Testis (tissue), 3 donors: Measurements from ENCODE around the gene KDSR. TPM values are rescaled to one million over a fixed set of nuclear protein-coding genes. Genes with fewer than 3 reads are reported as not detected.
A peak's percentile ranks its signal among the peaks of the same experiment; 100 is the strongest.

ENCODE experiments used
- DNase-seq: peaks from one replicate; pipeline ENCODE4 v3.0.0-alpha.2; 2019
- H3K27ac ChIP-seq, 2 donors: fragments of 200-600 bp; sonication (generic); one replicate each; pipeline ENCODE4 v1.5.1; 2019
- H3K27me3 ChIP-seq: fragments of 200-600 bp; sonication (generic); one replicate; pipeline ENCODE4 v1.5.1; 2019
- H3K36me3 ChIP-seq: fragments of 200-600 bp; sonication (generic); one replicate; pipeline ENCODE4 v1.5.1; 2017; ENCODE audit warnings: low read depth; ENCODE audit errors: missing control alignments
- H3K4me1 ChIP-seq: fragments of 200-600 bp; sonication (generic); one replicate; pipeline ENCODE4 v1.5.1; 2019
- H3K4me3 ChIP-seq, 2 donors: fragments of 200-600 bp; sonication (generic); one replicate each; pipeline ENCODE4 v1.5.1; 2017 to 2019
- H3K9me3 ChIP-seq: fragments of 200-600 bp; sonication (generic); one replicate; pipeline ENCODE4 v1.5.1; 2017
- CTCF ChIP-seq, 3 experiments: fragments of 450-650 bp in 2 of 3; fragments of 200-600 bp in 1 of 3; sonication (generic) in 1 of 3; IDR thresholded peaks; one replicate each; pipeline ENCODE4 v1.5.1; 2016 to 2019; ENCODE audit warnings: antibody characterized with exemption in 3 of 3, mild to moderate bottlenecking in 2 of 3, moderate library complexity in 1 of 3
- POLR2A ChIP-seq: fragments of 450-650 bp; IDR thresholded peaks from one replicate; pipeline ENCODE4 v1.6.1; 2017; ENCODE audit warnings: antibody characterized with exemption, mild to moderate bottlenecking, moderate library complexity
- WGBS, 2 donors: methylation state at CpG; one replicate each; pipeline ENCODE4 v1.1.5; 2018; 5-methylcytosine and 5-hydroxymethylcytosine counted together
- intact Hi-C: fragments of 100-400 bp; cut with DNase I; formaldehyde crosslinking; loops from one replicate; pipeline ENCODE4 v1.15.1; 2023; ENCODE audit warnings: low total_unique reads
- polyA plus RNA-seq: library from polyadenylated mRNA; stranded (reverse); fragments of 350-450 nt; fragmentation: Illumina TruSeq; extraction: RNeasy Lipid Tissue Mini Kit (QIAGEN cat#74804); gene quantifications from one replicate; pipeline ENCODE4 v1.2.3, GENCODE V29; 2014; ENCODE audit warnings: low read depth, low replicate concordance; ENCODE audit not compliant: insufficient read depth
- total RNA-seq, 2 donors: library from RNA; depleted of rRNA; stranded (reverse); fragments of >200 nt; gene quantifications; one replicate each; pipeline ENCODE4 v1.2.3, GENCODE V29; 2016

Gene KDSR
- total and polyA plus RNA-seq, 3 donors from 2014 or later = 30.2 to 64.1 (median 41.7) TPM

- no peaks in the 10 kb centered on the region for H3K36me3 ChIP-seq
- 74 to 76% methylated on average over 8 of the region's 8 CpGs for WGBS, 2 donors
- intact Hi-C loops = no loop called here
- no peaks in the 10 kb centered on the region for H3K9me3 ChIP-seq
- H3K27ac ChIP-seq = no peak overlapping the region
- no peak overlapping the region for H3K4me3 ChIP-seq
- no peaks in the 10 kb centered on the region for H3K4me1 ChIP-seq
- H3K27me3 ChIP-seq = no peaks in the 10 kb centered on the region
- DNase-seq = no peak
- TF ChIP-seq POLR2A (no peak), CTCF (IDR thresholded peaks at IDR 0.05) (no peak)
These were observed 30.5 kb downstream of the KDSR start for GRCh38 chr18:63336366-63337099.

- no peaks in the 10 kb centered on the region for H3K36me3 ChIP-seq
- no peaks in the 10 kb centered on the region for H3K27me3 ChIP-seq
- DNase-seq = no peak
- H3K9me3 ChIP-seq = no peaks in the 10 kb centered on the region
- H3K27ac ChIP-seq = no peak overlapping the region
- H3K4me1 ChIP-seq = peaks cover 1% of the 10 kb centered on the region
- intact Hi-C loops = no loop called here
- WGBS, 2 donors = 88 to 95% methylated on average over 4 of the region's 4 CpGs
- H3K4me3 ChIP-seq = no peak overlapping the region
- TF ChIP-seq POLR2A (no peak), CTCF (IDR thresholded peaks at IDR 0.05) (no peak)
These were observed 35.9 kb downstream of the KDSR start for GRCh38 chr18:63331105-63331504.

- Histone ChIP-seq H3K4me3 (no peak overlapping the region), H3K27me3 (no peaks in the 10 kb centered on the region), H3K27ac (no peak overlapping the region), H3K36me3 (no peaks in the 10 kb centered on the region), H3K9me3 (no peaks in the 10 kb centered on the region), H3K4me1 (peaks cover 5% of the 10 kb centered on the region)
- 85 to 87% methylated on average over 7 of the region's 7 CpGs for WGBS, 2 donors
- DNase-seq = no peak
- TF ChIP-seq CTCF (IDR thresholded peaks at IDR 0.05) (no peak), POLR2A (no peak)
- intact Hi-C loops = no loop called here
These were observed 37.4 kb downstream of the KDSR start for GRCh38 chr18:63329431-63330145.

- WGBS, 2 donors = 64 to 74% methylated on average over 5 of the region's 5 CpGs
- DNase-seq = no peak
- H3K36me3 ChIP-seq = no peaks in the 10 kb centered on the region
- peak overlapping the region; percentile 33 to 78 for H3K27ac ChIP-seq
- peaks cover 10% of the 10 kb centered on the region for H3K4me1 ChIP-seq
- no peaks in the 10 kb centered on the region for H3K9me3 ChIP-seq
- no peaks in the 10 kb centered on the region for H3K27me3 ChIP-seq
- TF ChIP-seq POLR2A (no peak), CTCF (IDR thresholded peaks at IDR 0.05) (no peak)
- intact Hi-C loops = no loop called here
- no peak overlapping the region for H3K4me3 ChIP-seq
These were observed 41.0 kb downstream of the KDSR start for GRCh38 chr18:63326011-63326410.
